WERI-Rb-1 (cell line): ENCODE results near the gene CATSPER4.
"Not testable (repeated sequence)": the region's sequence is repeated elsewhere in the genome, so short reads cannot be mapped to it uniquely, and the experiment has no call there.

ENCODE experiments used
- DNase-seq: peaks from one replicate; pipeline ENCODE4 v3.0.0-alpha.2; 2020
- H3K27ac ChIP-seq: fragments of 250-450 bp; sonication (Bioruptor Pico); 2 replicates; pipeline ENCODE4 v1.5.1; 2020; ENCODE audit warnings: mild to moderate bottlenecking, moderate library complexity
- H3K27me3 ChIP-seq: fragments of 250-450 bp; sonication (Bioruptor Pico); 2 replicates; pipeline ENCODE4 v1.5.1; 2021; ENCODE audit warnings: mild to moderate bottlenecking, low read depth, moderate library complexity; ENCODE audit not compliant: insufficient read depth, severe bottlenecking
- H3K36me3 ChIP-seq: fragments of 250-450 bp; sonication (Bioruptor Pico); 2 replicates; pipeline ENCODE4 v1.5.1; 2020; ENCODE audit warnings: mild to moderate bottlenecking, moderate library complexity
- H3K4me3 ChIP-seq: 2 replicates; pipeline ENCODE4 v1.5.1; 2011; ENCODE audit warnings: low read depth, mild to moderate bottlenecking, control low read depth, low read length
- H3K9me3 ChIP-seq: fragments of 250-450 bp; sonication (Bioruptor Pico); 2 replicates; pipeline ENCODE4 v1.5.1; 2021; ENCODE audit warnings: mild to moderate bottlenecking, moderate library complexity; ENCODE audit not compliant: severe bottlenecking
- TF ChIP-seq, protein P1 (sequence below): IDR thresholded peaks from 2 replicates; pipeline ENCODE4 v1.5.1; 2011; ENCODE audit warnings: low read depth, mild to moderate bottlenecking, control low read depth, inconsistent platforms, low read length

CATSPER4 gene

DNA sequence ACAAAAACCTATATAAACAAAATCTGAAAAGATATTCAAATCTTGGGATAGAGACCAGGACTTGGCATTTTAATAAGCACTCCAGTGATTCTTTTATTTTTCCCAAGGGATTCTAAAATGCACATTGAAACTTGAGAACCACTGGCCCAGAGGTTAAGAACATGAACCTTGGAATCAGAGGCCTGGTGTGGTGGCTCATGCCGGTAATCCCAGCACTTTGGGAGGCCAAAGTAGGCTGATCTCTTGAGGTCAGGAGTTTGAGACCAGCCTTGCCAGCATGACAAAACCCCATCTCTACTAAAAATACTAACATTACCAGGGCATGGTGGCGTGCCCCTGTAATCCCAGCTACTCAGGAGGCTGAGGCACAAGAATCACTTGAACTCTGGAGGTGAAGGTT, 30.7 kb downstream of the CATSPER4 start:
- no peak for DNase-seq
- H3K4me3 ChIP-seq: no peak overlapping the region
- no peaks in the 10 kb centered on the region for H3K27me3 ChIP-seq
- no peaks in the 10 kb centered on the region for H3K9me3 ChIP-seq
- H3K27ac ChIP-seq: no peak overlapping the region
- TF ChIP-seq, protein P1, sequence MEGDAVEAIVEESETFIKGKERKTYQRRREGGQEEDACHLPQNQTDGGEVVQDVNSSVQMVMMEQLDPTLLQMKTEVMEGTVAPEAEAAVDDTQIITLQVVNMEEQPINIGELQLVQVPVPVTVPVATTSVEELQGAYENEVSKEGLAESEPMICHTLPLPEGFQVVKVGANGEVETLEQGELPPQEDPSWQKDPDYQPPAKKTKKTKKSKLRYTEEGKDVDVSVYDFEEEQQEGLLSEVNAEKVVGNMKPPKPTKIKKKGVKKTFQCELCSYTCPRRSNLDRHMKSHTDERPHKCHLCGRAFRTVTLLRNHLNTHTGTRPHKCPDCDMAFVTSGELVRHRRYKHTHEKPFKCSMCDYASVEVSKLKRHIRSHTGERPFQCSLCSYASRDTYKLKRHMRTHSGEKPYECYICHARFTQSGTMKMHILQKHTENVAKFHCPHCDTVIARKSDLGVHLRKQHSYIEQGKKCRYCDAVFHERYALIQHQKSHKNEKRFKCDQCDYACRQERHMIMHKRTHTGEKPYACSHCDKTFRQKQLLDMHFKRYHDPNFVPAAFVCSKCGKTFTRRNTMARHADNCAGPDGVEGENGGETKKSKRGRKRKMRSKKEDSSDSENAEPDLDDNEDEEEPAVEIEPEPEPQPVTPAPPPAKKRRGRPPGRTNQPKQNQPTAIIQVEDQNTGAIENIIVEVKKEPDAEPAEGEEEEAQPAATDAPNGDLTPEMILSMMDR: no peak
- H3K36me3 ChIP-seq: no peaks in the 10 kb centered on the region

DNA sequence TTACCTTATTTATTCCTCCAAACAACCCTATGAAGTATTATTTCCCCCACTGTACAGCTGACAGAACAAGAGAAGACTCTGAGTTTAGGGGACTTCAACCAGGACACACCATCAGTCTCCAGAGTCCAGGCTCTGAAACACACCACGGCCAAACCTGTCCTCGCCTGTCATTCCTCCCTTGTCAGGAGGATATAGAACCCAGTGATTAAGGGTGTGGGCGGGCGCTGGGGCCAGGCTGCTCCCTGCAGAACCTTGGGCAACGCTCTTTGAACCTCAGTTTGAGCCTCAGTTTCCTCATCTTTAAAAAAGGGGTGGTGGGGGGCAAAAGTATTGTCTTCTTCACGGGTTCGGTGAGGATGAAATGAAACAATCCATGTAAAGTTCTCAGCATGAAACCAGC, 34.2 kb downstream of the CATSPER4 start:
- no peak overlapping the region for H3K4me3 ChIP-seq
- no peaks in the 10 kb centered on the region for H3K9me3 ChIP-seq
- no peak for DNase-seq
- H3K36me3 ChIP-seq: no peaks in the 10 kb centered on the region
- H3K27me3 ChIP-seq: no peaks in the 10 kb centered on the region
- TF ChIP-seq, protein P1: no peak
- H3K27ac ChIP-seq: no peak overlapping the region

DNA sequence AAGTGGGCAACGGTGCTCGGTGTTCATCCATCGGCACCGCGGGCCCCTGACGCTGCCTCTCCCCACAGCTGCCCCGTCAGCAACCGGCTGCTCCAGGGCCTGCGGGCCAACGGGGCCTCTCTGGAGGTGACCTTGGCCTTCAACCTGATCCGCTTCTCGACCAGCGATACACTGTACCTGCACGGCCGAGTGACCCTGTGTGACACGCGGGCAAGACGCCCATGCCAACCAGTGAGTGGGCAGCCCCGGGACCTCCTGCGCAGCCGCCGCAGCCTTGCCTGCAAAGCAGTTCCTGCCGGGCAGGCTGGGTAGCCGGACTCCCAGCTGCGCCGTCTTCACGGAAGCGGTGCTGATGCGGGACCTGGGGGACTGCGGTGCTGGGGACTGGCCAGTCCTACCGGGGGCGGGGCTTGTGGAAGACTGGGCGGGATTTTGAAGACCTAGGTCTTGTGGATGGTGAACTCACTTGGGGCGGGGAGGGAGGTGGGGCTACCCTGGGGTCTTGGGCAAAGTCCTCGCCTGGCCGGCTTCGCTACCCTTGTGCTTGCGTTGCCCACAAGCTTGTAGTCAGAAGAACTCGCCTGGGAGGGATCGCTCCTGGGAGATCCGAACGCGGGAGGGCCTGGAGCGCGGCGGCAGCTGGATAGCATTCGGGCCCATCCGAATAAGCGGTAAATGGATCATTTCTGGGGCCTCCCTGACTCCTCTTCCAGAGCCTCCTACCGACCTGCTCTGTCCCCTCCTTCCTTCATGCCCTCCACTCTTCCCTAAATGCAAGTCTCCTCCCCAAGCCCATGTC, 34.8 kb downstream of the CATSPER4 start:
- TF ChIP-seq, protein P1: no peak
- H3K27ac ChIP-seq: no peak overlapping the region

DNA sequence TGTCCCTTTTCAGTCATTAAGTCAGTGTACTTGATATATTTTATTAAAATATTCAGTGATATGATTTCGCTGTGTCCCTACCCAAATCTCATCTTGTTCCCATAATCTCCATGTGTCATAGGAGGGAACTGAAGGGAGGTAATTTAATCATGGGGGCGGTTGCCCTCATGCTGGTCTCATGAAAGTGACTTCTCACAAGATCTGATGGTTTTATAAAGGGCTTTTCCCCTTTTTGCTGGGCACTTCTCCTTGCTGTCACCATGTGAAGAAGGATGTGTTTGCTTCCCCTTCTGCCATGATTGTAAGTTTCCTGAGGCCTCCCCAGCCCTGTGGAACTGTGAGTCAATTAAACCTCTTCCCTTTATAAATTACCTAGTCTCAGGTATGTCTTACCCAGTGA, 40.3 kb downstream of the CATSPER4 start:
- not testable (repeated sequence) for H3K27me3 ChIP-seq, H3K9me3 ChIP-seq, DNase-seq, H3K4me3 ChIP-seq, H3K36me3 ChIP-seq, H3K27ac ChIP-seq

More for the DNA sequence above, 34.8 kb downstream of the CATSPER4 start:
- H3K4me3 ChIP-seq: no peak overlapping the region
- no peaks in the 10 kb centered on the region for H3K9me3 ChIP-seq
- no peaks in the 10 kb centered on the region for H3K27me3 ChIP-seq
- no peaks in the 10 kb centered on the region for H3K36me3 ChIP-seq
- DNase-seq: no peak

DNA sequence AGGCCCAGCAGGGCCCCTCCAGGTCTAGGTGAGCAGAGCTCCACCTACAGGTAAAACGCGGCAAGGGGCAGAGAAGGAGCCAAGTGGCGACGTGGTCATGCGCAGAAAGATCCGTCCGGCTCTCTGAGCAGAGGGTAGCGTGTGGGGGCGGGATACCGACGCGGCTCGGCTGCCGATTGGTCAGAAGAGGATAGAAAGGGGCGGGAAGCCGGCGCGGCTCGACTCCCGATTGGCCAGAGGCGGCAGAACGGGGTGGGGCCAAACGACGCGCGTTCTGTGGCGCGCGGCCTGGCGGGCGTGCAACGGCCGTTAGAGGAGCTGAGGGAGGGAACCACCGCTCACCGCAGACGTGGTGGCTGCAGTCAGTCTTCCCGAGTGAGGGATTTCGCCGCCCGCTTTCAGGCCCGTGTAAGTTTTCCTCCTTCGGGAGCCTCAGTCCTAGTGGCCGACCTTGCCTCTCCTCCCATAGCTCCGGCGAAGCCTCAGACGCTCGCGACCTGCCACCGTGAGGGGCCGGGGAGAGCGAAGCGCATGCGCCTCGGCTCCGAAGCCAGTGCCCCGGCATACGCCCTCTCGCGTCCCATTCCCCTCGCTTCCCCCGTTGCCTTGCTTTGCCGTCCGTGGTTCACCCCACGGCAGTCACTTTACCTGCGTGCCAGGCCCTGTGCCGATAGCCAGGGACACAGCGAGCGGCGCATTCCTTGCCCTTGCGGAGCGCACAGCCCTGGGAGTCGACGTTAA, 43.7 kb downstream of the CATSPER4 start, which contains the start of gene CEP85:
TSS of gene CEP85 (plus strand) at position 298 of the 741 bp plus-strand sequence. CDS start 5,584 bp downstream, outside the sequence.
- Histone ChIP-seq H3K36me3 (peaks cover 25% of the 10 kb centered on the region), H3K27me3 (no peaks in the 10 kb centered on the region), H3K27ac (peak within 1 kb of the TSS; percentile 93), H3K4me3 (peak within 1 kb of the TSS; percentile 74), H3K9me3 (no peaks in the 10 kb centered on the region)
- TF ChIP-seq, protein P1: peak; percentile 94
- DNase-seq: peak; percentile 98

DNA sequence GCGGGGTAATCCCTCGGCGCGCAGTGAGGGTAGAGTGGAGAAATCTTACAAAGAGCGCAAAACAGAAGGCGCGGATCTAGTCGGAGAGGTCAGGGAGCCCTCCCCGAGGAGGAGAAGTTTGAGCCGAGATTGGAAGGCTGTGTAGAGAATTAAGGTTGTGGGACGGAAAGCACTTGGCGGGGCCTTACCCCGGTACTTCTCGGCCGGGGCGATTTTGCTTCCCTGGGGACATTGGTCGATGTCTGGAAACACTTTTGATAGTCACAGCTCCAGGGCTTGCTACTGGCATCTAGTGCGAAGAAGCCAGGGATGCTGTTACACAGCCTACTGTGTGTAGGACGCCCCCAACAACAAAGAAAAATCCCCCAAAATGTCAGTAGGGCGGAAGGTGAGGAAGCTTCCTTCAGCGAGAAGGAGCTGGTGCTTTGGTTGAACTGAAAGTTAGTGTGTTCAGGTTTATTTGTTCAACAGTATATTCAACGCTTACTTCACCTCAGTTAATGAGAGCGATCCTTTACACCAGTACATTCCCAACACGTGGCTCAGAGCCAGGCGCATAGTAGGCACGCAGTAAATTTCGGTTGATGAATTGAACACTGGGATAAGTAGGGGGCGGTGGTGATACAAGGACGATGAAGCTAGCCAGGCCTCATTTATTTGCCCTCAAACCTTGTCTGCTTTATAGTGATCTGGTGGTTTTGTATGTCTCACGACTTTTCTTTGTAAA, 44.4 kb downstream of the CATSPER4 start:
- Histone ChIP-seq H3K9me3 (no peaks in the 10 kb centered on the region), H3K36me3 (peaks cover 30% of the 10 kb centered on the region), H3K27ac (peak overlapping the region; percentile 93), H3K4me3 (peak overlapping the region; percentile 74), H3K27me3 (no peaks in the 10 kb centered on the region)
- no peak for DNase-seq
- TF ChIP-seq, protein P1: no peak
